ENCODE data around the gene ZNF532. TPM values are rescaled to one million over a fixed set of nuclear protein-coding genes. Genes with fewer than 3 reads are reported as not detected.

ZNF532 gene
- total and polyA plus RNA-seq, 2 donors (not counting 3 experiments of a cell fraction or from before 2014, with no cell fraction given), result 42.3 to 70.1 TPM

GRCh38 chr18:58901143-58901542, 36.5 kb downstream of the ZNF532 start:
- no peaks in the 10 kb centered on the region for H4K20me1 ChIP-seq (replicated peaks; ENCODE audit: control insufficient read depth, extremely low read depth, insufficient read depth, low read length)
- H3K27me3 ChIP-seq (ENCODE audit: control insufficient read depth in 2 of 2, insufficient read depth in 2 of 2, low read length in 2 of 2), result no peaks in the 10 kb centered on the region
- no peak overlapping the region for H2AFZ ChIP-seq (ENCODE audit: low read depth, low read length)
- no peak overlapping the region for H3K4me2 ChIP-seq (ENCODE audit: insufficient read depth, low read length)
- BruUV-seq (replicated peaks), result no TSS peak
- H3K27ac ChIP-seq (ENCODE audit: insufficient read depth, low read depth, low read length), result no peak overlapping the region
- POLR2A ChIA-PET, result no interaction called here
- CTCF ChIA-PET, result interaction anchor here (2.0 kb wide), 1 partner anchor 12 kb away, joined by 7 read pairs; no protein-coding TSS in a partner anchor
- TF ChIP-seq, protein P1, sequence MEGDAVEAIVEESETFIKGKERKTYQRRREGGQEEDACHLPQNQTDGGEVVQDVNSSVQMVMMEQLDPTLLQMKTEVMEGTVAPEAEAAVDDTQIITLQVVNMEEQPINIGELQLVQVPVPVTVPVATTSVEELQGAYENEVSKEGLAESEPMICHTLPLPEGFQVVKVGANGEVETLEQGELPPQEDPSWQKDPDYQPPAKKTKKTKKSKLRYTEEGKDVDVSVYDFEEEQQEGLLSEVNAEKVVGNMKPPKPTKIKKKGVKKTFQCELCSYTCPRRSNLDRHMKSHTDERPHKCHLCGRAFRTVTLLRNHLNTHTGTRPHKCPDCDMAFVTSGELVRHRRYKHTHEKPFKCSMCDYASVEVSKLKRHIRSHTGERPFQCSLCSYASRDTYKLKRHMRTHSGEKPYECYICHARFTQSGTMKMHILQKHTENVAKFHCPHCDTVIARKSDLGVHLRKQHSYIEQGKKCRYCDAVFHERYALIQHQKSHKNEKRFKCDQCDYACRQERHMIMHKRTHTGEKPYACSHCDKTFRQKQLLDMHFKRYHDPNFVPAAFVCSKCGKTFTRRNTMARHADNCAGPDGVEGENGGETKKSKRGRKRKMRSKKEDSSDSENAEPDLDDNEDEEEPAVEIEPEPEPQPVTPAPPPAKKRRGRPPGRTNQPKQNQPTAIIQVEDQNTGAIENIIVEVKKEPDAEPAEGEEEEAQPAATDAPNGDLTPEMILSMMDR (IDR thresholded peaks at IDR 0.05; ENCODE audit: extremely low read depth in 1 of 2, insufficient read depth in 1 of 2, low read depth in 1 of 2, low read length in 2 of 2), result no peak
- TF ChIP-seq, protein P2, sequence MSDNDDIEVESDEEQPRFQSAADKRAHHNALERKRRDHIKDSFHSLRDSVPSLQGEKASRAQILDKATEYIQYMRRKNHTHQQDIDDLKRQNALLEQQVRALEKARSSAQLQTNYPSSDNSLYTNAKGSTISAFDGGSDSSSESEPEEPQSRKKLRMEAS (IDR thresholded peaks at IDR 0.05; ENCODE audit: insufficient read depth, insufficient read length), result no peak
- TF ChIP-seq FOS (IDR thresholded peaks at IDR 0.05; ENCODE audit: borderline replicate concordance, insufficient read depth, low read length) (no peak), POLR2AphosphoS5 (IDR thresholded peaks at IDR 0.05; ENCODE audit: insufficient read depth, low read depth, low read length) (no peak), MYC (IDR thresholded peaks at IDR 0.05; ENCODE audit: low read depth, low read length) (no peak), GATA2 (IDR thresholded peaks at IDR 0.05; ENCODE audit: insufficient read depth, insufficient read length, low read depth, low read length) (no peak), POLR2A (IDR thresholded peaks at IDR 0.05; ENCODE audit: low read depth, low read length) (no peak), EZH2 (IDR thresholded peaks at IDR 0.05; ENCODE audit: borderline replicate concordance, low read depth, low read length, severe bottlenecking) (no peak), JUN (IDR thresholded peaks at IDR 0.05; ENCODE audit: borderline replicate concordance, insufficient read depth, insufficient read length, low read depth) (no peak)
- dilution Hi-C loops (cut with MboI; ENCODE audit: extremely low pct_ligation_motif_present, low sequenced_read_pairs), result no loop called here
- intact Hi-C loops (cut with micrococcal nuclease), result no loop called here
- no peaks in the 10 kb centered on the region for H3K79me2 ChIP-seq (ENCODE audit: control insufficient read depth, insufficient read depth, low read length)
- peaks cover 3 to 4% of the 10 kb centered on the region in 2 experiments for H3K36me3 ChIP-seq (ENCODE audit: control insufficient read depth in 2 of 2, extremely low read depth in 1 of 2, insufficient read depth in 2 of 2, low read length in 2 of 2)
- DNase-seq (ENCODE audit: low read depth, low spot score) (no peak), FAIRE-seq (no peak)
- H3K4me3 ChIP-seq (replicated peaks in 1 of 3; ENCODE audit: insufficient read depth in 1 of 3, low read depth in 1 of 3, low read length in 3 of 3), result no peak overlapping the region
- no peak overlapping the region for H3K9ac ChIP-seq (replicated peaks; ENCODE audit: extremely low read depth, insufficient read depth, low read length)
- H3K4me1 ChIP-seq (ENCODE audit: control insufficient read depth, extremely low read depth, insufficient read depth, low read length), result no peaks in the 10 kb centered on the region
- H3K9me3 ChIP-seq (replicated peaks; ENCODE audit: control insufficient read depth, insufficient read depth, low read length), result no peaks in the 10 kb centered on the region
- H3K9me1 ChIP-seq (replicated peaks; ENCODE audit: control insufficient read depth, extremely low read depth, insufficient read depth, low read length), result no peaks in the 10 kb centered on the region
